Mononuclear cell (primary cell): ENCODE measurements around the gene ST3GAL4. TPM values are rescaled to one million over a fixed set of nuclear protein-coding genes. Genes with fewer than 3 reads are reported as not detected.
"Not testable (repeated sequence)": the region's sequence is repeated elsewhere in the genome, so short reads cannot be mapped to it uniquely, and the experiment has no call there.

ENCODE experiments used
- H3K27me3 ChIP-seq: 2 replicates; pipeline ENCODE4 v1.6.0; 2011; ENCODE audit warnings: low read length, control low read depth; ENCODE audit not compliant: insufficient read depth
- H3K4me1 ChIP-seq: 2 replicates; pipeline ENCODE4 v1.5.1; 2011; ENCODE audit warnings: mild to moderate bottlenecking, low read length, control low read depth; ENCODE audit not compliant: insufficient read depth
- H3K4me3 ChIP-seq: 2 replicates; pipeline ENCODE4 v1.5.1; 2011; ENCODE audit warnings: mild to moderate bottlenecking, low read length, moderate library complexity
- H3K9me3 ChIP-seq: 2 replicates; pipeline ENCODE4 v1.5.1; 2011; ENCODE audit warnings: low read depth, mild to moderate bottlenecking, control low read depth, low read length
- total RNA-seq: library from RNA; depleted of rRNA; stranded (reverse); fragments of >200 nt; gene quantifications from one replicate; pipeline ENCODE4 v1.2.3, GENCODE V29; 2012

The ST3GAL4 gene
- total RNA-seq, 1 donor, result 8.2 TPM

GRCh38 chr11:126375726-126376125, 20.2 kb downstream of the ST3GAL4 start:
- H3K27me3 ChIP-seq, result no peaks in the 10 kb centered on the region
- no peak overlapping the region for H3K4me3 ChIP-seq
- H3K4me1 ChIP-seq, result no peaks in the 10 kb centered on the region
- no peaks in the 10 kb centered on the region for H3K9me3 ChIP-seq

GRCh38 chr11:126378763-126379162, 23.3 kb downstream of the ST3GAL4 start:
- Histone ChIP-seq H3K27me3 (no peaks in the 10 kb centered on the region), H3K4me3 (no peak overlapping the region), H3K9me3 (no peaks in the 10 kb centered on the region), H3K4me1 (no peaks in the 10 kb centered on the region)

DNA sequence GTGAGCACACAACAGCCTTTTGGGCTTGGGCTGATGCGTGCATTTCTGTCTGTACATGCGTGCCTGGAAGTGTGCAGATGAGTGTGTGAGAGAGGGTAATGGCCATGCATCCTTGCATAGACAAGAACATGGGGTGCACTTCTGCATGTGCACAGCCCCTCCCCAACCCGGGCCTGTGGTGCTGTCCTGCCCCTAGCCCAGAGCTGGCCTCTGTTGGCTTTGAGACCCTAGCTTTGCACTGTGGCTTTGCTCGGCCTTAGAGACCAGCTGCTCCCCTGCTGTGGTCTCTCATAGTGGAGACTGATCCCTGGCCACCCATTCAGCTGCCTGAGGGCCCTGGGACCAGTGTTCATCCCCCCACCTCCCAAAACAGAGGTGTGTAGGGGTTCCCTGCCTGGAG, 25.4 kb downstream of the ST3GAL4 start:
- Histone ChIP-seq H3K9me3 (no peaks in the 10 kb centered on the region), H3K4me1 (peaks cover under 1% of the 10 kb centered on the region), H3K27me3 (no peaks in the 10 kb centered on the region), H3K4me3 (no peak overlapping the region)

GRCh38 chr11:126381960-126382359, 26.5 kb downstream of the ST3GAL4 start:
- not testable (repeated sequence) for H3K27me3 ChIP-seq, H3K4me3 ChIP-seq, H3K9me3 ChIP-seq
- peaks cover 11% of the 10 kb centered on the region for H3K4me1 ChIP-seq

DNA sequence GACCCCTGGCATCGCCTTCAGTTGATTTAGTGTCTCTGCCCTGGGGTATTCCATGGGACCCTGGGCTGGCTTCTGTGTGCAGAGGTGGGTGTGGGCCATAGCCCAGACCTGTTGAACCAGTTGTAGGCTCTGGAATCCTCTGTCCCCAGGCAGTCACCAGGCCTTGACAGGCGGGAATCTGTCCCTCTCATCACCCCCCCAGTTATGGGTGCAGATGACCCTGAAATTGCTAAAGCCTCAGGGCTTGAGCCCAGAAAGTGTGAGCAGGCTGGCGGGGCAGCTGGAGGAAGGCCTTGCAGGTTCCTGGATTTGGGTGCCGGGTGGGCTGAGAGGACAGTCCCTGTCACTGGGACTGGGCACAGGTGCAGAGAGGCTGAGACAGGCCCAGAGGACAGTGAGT, 27.2 kb downstream of the ST3GAL4 start:
- not testable (repeated sequence) for H3K9me3 ChIP-seq, H3K4me3 ChIP-seq, H3K27me3 ChIP-seq
- H3K4me1 ChIP-seq, result peaks cover 18% of the 10 kb centered on the region

DNA sequence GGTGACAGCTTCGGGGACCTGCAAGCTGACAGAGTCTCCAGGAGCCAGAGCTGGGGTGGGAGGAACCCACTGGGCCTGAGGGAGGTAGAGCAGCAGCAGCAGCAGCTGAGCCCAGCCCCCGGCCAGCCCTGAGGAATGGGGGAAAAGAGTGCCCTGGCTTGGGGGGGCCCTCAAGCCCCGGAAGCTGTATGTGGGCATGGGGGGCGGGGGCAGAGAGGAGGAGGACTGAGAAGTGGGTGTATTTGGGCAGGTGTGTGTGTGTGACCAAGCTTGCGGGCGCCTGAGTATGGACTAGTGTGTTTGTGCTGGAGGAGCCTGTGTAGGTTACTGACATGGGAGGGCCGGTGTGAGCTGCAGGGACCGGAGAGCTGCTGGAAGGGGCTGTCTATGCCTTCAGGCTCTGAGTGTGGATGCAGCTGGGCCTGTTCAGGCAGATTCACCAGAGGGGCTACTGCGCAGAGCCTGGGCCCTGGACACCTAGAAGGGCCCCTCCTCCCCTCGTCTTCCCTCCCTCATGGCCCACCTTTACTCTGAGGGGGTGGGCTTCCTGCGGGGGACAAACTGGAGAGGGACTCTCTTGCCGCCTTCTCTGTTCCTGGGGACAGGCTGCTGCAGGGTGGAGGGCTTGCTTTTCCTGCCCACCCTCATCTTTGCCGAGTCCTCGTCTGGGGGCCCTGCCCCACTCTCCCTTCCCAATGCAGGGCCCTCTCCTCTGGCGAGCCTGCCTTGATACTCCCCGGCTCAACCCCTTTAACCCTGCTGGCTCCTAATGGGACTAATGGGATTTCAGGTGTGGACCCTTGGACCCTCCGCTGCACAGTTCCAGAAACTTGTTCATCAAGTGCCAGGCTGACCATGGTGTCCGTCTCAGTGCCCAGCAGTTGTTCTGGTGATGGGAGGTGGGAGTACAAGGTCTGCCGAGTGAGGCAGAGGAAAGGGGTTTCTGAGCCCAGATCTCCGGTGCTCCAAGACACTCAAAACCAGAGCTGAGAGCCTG, 28.2 kb downstream of the ST3GAL4 start:
- Histone ChIP-seq H3K9me3 (no peaks in the 10 kb centered on the region), H3K4me3 (no peak overlapping the region), H3K4me1 (peaks cover 18% of the 10 kb centered on the region), H3K27me3 (no peaks in the 10 kb centered on the region)

DNA sequence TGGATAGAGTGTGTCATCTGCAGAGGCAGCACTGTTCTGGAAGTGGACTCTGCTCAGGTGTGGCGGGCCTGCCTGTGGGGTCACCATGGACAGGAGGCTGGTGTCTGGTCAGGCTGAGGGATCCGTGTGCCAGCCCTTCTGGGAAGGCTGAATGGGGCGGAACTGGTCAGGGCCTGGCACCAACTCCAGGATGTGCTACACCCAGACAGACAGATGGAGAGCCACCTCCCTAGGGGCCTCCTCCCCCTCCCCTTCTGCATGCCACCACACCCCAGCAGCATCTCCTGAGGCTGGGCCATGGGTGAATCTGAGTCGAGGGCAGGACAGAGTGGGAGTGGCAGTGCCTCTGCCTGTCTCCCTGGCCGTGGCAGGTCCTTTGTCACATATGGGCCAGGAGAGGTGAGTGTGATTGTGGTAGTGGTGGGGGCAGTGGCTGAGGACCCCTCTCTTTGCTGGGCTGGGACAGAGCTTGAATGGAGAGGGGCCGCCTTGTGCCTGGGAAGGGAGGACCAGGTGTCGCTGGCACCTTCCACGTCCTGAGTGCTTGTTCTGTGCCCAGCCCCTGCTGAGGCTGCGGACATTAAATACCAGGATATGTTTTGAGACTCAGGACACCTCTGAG, 29.1 kb downstream of the ST3GAL4 start:
- Histone ChIP-seq H3K9me3 (no peaks in the 10 kb centered on the region), H3K4me1 (peaks cover 18% of the 10 kb centered on the region), H3K4me3 (no peak overlapping the region), H3K27me3 (no peaks in the 10 kb centered on the region)

- no peak overlapping the region for H3K4me3 ChIP-seq
- H3K9me3 ChIP-seq, result no peaks in the 10 kb centered on the region
- no peaks in the 10 kb centered on the region for H3K27me3 ChIP-seq
- peaks cover 23% of the 10 kb centered on the region for H3K4me1 ChIP-seq
Measured at GRCh38 chr11:126385991-126386728, 30.7 kb downstream of the ST3GAL4 start.

DNA sequence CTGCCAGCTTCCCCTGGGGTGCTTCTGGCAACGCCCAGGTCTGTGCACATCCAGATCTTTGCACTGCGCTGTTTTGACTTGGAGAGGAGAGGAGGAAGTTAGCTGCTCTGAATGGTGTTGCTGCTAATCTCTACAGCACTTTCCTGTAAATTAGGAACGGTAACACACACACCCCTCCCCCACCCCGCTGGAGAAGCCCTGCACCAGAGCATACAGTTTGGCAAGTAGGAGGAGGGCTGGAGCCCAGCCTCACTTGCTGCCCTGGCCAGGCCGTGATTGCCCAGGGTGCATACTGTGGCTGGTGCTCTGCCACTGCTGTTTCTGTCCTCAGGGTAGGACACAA, 31.2 kb downstream of the ST3GAL4 start:
- H3K27me3 ChIP-seq, H3K9me3 ChIP-seq, H3K4me3 ChIP-seq: not testable (repeated sequence)
- H3K4me1 ChIP-seq, result peaks cover 28% of the 10 kb centered on the region

- no peaks in the 10 kb centered on the region for H3K27me3 ChIP-seq
- peaks cover 40% of the 10 kb centered on the region for H3K4me1 ChIP-seq
- no peaks in the 10 kb centered on the region for H3K9me3 ChIP-seq
Measured at GRCh38 chr11:126387857-126388256, 32.4 kb downstream of the ST3GAL4 start.

GRCh38 chr11:126390272-126390867, 34.9 kb downstream of the ST3GAL4 start:
- no peaks in the 10 kb centered on the region for H3K9me3 ChIP-seq
- no peaks in the 10 kb centered on the region for H3K27me3 ChIP-seq
- no peak overlapping the region for H3K4me3 ChIP-seq
- peaks cover 46% of the 10 kb centered on the region for H3K4me1 ChIP-seq

More at GRCh38 chr11:126387857-126388256, 32.4 kb downstream of the ST3GAL4 start:
- H3K4me3 ChIP-seq, result no peak overlapping the region

- H3K4me3 ChIP-seq, result no peak overlapping the region
Measured at GRCh38 chr11:126391286-126391954, 35.9 kb downstream of the ST3GAL4 start.

GRCh38 chr11:126391970-126392632, 36.6 kb downstream of the ST3GAL4 start:
- Histone ChIP-seq H3K4me1 (peaks cover 34% of the 10 kb centered on the region), H3K9me3 (no peaks in the 10 kb centered on the region), H3K4me3 (no peak overlapping the region), H3K27me3 (no peaks in the 10 kb centered on the region)

More at GRCh38 chr11:126391286-126391954, 35.9 kb downstream of the ST3GAL4 start:
- Histone ChIP-seq H3K27me3 (no peaks in the 10 kb centered on the region), H3K9me3 (no peaks in the 10 kb centered on the region), H3K4me1 (peaks cover 41% of the 10 kb centered on the region)

DNA sequence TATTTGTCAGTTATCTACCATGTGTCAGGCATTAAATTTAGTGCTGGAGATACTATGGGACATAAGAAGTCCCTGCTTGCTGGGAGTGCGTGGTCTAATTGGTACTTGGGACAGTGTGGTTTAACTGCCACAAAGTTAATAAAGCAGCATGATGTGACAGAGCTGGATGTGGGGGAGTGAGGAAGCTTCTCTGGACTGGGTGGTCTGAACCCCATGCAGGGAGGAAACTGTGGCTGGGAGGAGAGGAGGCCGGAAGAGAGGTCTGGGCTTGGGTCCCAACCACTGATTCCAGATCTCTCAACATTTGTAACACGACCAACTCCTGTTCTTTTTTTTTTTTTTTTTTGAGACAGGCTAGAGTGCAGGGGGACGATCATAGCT, 37.1 kb downstream of the ST3GAL4 start:
- Histone ChIP-seq H3K9me3 (no peaks in the 10 kb centered on the region), H3K27me3 (no peaks in the 10 kb centered on the region), H3K4me3 (no peak overlapping the region), H3K4me1 (peaks cover 29% of the 10 kb centered on the region)
